DOHH2 (cell line): ENCODE measurements around the gene PDIA2.

Experiments used
- H3F3A ChIP-seq: fragments of 200-600 bp; sonication (generic), shearing (Covaris generic); 2 replicates; pipeline ENCODE4 v1.6.0; 2016; ENCODE audit warnings: antibody characterized with exemption, mild to moderate bottlenecking; ENCODE audit not compliant: control insufficient read depth, insufficient read depth
- H3K27ac ChIP-seq: fragments of 200-600 bp; sonication (generic); 2 replicates; pipeline ENCODE4 v1.5.1; 2014; ENCODE audit warnings: low read depth, mild to moderate bottlenecking, low read length, moderate library complexity
- H3K27me3 ChIP-seq: fragments of 200-600 bp; sonication (generic); 2 replicates; pipeline ENCODE4 v1.6.1; 2014; ENCODE audit warnings: mild to moderate bottlenecking, low read length, mixed read lengths; ENCODE audit not compliant: control insufficient read depth
- H3K36me3 ChIP-seq: fragments of 200-600 bp; sonication (generic); 2 replicates; pipeline ENCODE4 v1.6.1; 2014; ENCODE audit warnings: mild to moderate bottlenecking, low read length, moderate library complexity, mixed read lengths; ENCODE audit not compliant: control insufficient read depth
- H3K4me1 ChIP-seq: fragments of 200-600 bp; sonication (generic); 2 replicates; pipeline ENCODE4 v1.6.1; 2014; ENCODE audit warnings: mild to moderate bottlenecking, low read length, mixed read lengths; ENCODE audit not compliant: control insufficient read depth
- H3K4me2 ChIP-seq: fragments of 200-600 bp; sonication (generic); 2 replicates; pipeline ENCODE4 v1.6.0; 2014; ENCODE audit warnings: mild to moderate bottlenecking, low read length, moderate library complexity
- H3K4me3 ChIP-seq: fragments of 200-600 bp; sonication (generic); 2 replicates; pipeline ENCODE4 v1.5.1; 2014; ENCODE audit warnings: mild to moderate bottlenecking, low read length, mixed read lengths
- H3K79me2 ChIP-seq: fragments of 200-600 bp; sonication (generic); 2 replicates; pipeline ENCODE4 v1.6.1; 2014; ENCODE audit warnings: mild to moderate bottlenecking, low read length, mixed read lengths; ENCODE audit not compliant: control insufficient read depth
- H3K9me2 ChIP-seq: fragments of 200-600 bp; sonication (generic); replicated peaks from 2 replicates; pipeline ENCODE4 v1.6.1; 2014; ENCODE audit warnings: mild to moderate bottlenecking, low read length, mixed read lengths; ENCODE audit not compliant: control insufficient read depth
- H3K9me3 ChIP-seq: fragments of 200-600 bp; sonication (generic); 2 replicates; pipeline ENCODE4 v1.6.1; 2014; ENCODE audit warnings: antibody characterized with exemption, low read length, mixed read lengths; ENCODE audit not compliant: control insufficient read depth, insufficient read depth
- H4K20me1 ChIP-seq: fragments of 200-600 bp; sonication (generic); 2 replicates; pipeline ENCODE4 v1.6.0; 2014; ENCODE audit warnings: low read depth, mild to moderate bottlenecking, antibody characterized with exemption, low read length, moderate library complexity; ENCODE audit not compliant: control insufficient read depth, insufficient read depth
- EZH2phosphoT487 ChIP-seq: fragments of 200-600 bp; sonication (generic); IDR thresholded peaks from 2 replicates; pipeline ENCODE4 v1.6.1; 2017; ENCODE audit warnings: borderline replicate concordance, mild to moderate bottlenecking, antibody characterized with exemption, low read length, moderate library complexity, mixed read lengths
- TF ChIP-seq, protein P1 (sequence below): fragments of 200-600 bp; sonication (generic); IDR thresholded peaks from one replicate; pipeline ENCODE4 v1.5.1; 2014; ENCODE audit warnings: antibody characterized with exemption, mild to moderate bottlenecking, low read depth, low read length; ENCODE audit not compliant: poor library complexity, severe bottlenecking

The PDIA2 gene

DNA sequence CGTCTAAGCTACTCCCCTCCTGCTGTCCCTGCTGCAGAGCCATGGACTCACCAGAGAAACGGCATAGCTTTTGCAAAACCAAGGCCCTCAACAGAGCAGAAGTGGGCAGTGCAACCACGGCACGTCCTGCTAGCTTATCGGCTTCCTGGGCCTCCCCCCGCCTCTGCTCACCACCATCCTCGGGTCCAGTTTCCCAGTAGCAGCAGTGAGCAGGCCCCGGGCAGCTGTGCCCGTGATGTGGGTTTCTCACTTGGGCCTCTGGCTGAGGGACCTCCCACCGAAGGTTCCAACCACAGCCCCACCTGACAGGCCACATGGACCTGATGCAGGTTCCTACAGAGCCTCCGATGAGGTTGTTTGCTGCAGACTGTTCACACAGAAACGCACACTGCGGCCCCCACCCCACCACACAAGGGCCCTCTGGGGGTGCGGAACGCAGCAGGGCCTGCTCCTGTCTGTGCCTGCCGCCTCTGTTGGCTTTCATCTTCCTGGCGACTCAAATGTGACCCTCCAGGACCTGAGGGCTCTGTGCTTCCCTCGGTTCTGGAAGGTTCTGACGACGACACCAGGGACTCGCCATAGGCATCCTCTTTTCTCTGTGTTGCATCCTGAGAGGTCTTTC, 24.8 kb downstream of the PDIA2 start:
- H3F3A ChIP-seq: no peaks in the 10 kb centered on the region
- no peaks in the 10 kb centered on the region for H3K9me3 ChIP-seq
- no peaks in the 10 kb centered on the region for H4K20me1 ChIP-seq
- no peak overlapping the region for H3K27ac ChIP-seq
- H3K9me2 ChIP-seq: no peaks in the 10 kb centered on the region
- H3K27me3 ChIP-seq: no peaks in the 10 kb centered on the region
- H3K79me2 ChIP-seq: peaks cover 2% of the 10 kb centered on the region; the same call in 1 of the 2 replicates
- H3K36me3 ChIP-seq: peaks cover 18% of the 10 kb centered on the region; the same call in 1 of the 2 replicates
- TF ChIP-seq, protein P1, sequence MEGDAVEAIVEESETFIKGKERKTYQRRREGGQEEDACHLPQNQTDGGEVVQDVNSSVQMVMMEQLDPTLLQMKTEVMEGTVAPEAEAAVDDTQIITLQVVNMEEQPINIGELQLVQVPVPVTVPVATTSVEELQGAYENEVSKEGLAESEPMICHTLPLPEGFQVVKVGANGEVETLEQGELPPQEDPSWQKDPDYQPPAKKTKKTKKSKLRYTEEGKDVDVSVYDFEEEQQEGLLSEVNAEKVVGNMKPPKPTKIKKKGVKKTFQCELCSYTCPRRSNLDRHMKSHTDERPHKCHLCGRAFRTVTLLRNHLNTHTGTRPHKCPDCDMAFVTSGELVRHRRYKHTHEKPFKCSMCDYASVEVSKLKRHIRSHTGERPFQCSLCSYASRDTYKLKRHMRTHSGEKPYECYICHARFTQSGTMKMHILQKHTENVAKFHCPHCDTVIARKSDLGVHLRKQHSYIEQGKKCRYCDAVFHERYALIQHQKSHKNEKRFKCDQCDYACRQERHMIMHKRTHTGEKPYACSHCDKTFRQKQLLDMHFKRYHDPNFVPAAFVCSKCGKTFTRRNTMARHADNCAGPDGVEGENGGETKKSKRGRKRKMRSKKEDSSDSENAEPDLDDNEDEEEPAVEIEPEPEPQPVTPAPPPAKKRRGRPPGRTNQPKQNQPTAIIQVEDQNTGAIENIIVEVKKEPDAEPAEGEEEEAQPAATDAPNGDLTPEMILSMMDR: no peak
- no peak for TF ChIP-seq EZH2phosphoT487
- H3K4me2 ChIP-seq: no peak overlapping the region
- no peaks in the 10 kb centered on the region for H3K4me1 ChIP-seq
- H3K4me3 ChIP-seq: no peak overlapping the region

DNA sequence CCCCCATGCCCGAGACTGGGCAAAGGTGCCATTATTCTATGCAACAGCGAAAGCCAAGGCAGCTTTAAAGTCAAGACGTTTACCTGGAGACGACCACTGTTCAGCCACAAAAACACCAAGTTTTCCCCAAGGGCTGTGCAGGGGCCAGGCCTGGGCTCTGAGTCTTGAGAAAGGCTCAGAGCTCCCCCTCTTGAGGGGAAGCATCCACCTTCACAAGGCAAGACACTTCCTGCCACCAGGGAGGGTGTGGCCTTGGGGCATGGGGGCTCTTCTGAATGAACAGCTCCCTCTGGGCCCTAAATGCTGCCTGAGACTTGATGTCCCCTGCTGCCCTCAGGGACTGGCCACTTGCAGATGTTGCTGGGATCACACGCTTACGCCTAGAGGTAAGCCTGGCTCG, 26.5 kb downstream of the PDIA2 start:
- Histone ChIP-seq H3K27me3 (no peaks in the 10 kb centered on the region), H3K4me1 (no peaks in the 10 kb centered on the region), H3K4me2 (no peak overlapping the region), H3K9me3 (no peaks in the 10 kb centered on the region), H3K27ac (no peak overlapping the region), H4K20me1 (no peaks in the 10 kb centered on the region), H3K9me2 (no peaks in the 10 kb centered on the region), H3K79me2 (peaks cover 2% of the 10 kb centered on the region; the same call in 1 of the 2 replicates), H3F3A (no peaks in the 10 kb centered on the region), H3K36me3 (peaks cover 28% of the 10 kb centered on the region), H3K4me3 (no peak overlapping the region)
- TF ChIP-seq, protein P1: no peak
- no peak for TF ChIP-seq EZH2phosphoT487

DNA sequence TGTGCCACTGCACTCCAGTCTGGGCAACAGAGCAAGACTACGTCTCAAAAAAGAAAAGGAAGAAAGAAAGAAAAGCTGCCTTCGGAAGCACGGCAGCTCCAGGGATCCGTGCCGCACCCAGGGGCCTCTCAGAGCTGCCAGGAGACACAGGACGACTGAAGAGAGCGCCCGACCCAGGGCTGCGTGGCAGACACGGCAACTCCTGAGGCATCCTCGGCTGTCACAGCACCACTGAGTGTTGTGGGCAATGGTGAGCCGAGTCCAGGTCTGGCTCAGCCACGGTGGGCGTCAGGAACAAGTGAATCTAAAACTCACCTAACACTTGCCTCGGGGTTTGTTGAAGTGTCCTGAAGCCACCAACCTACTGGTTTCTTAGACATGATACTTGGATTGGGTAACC, 28.8 kb downstream of the PDIA2 start:
- Histone ChIP-seq H3K9me2 (no peaks in the 10 kb centered on the region), H3K4me1 (no peaks in the 10 kb centered on the region), H3K79me2 (peaks cover 14% of the 10 kb centered on the region), H3K36me3 (peaks cover 28% of the 10 kb centered on the region), H3K27me3 (no peaks in the 10 kb centered on the region), H3F3A (no peaks in the 10 kb centered on the region), H4K20me1 (no peaks in the 10 kb centered on the region), H3K9me3 (no peaks in the 10 kb centered on the region), H3K4me2 (no peak overlapping the region), H3K27ac (no peak overlapping the region), H3K4me3 (no peak overlapping the region)
- no peak for TF ChIP-seq EZH2phosphoT487
- TF ChIP-seq, protein P1: no peak
